K562 (cell line): Measurements from ENCODE around the gene PRPH2. TPM values are rescaled to one million over a fixed set of nuclear protein-coding genes. Genes with fewer than 3 reads are reported as not detected.

Experiments used
- ATAC-seq: fragments of 200-7000 bp; cut with Tn5 transposase; 3 replicates; pipeline ENCODE4 v1.9.1; 2020; ENCODE audit warnings: moderate library complexity
- BruUV-seq: library from RNA; stranded (reverse); fragments of 400-500 nt; replicated peaks from 2 replicates; lab custom pipeline; 2021; lab: Mats Ljungman, UMichigan
- CTCF ChIA-PET: fragments of 300-600 bp; formaldehyde crosslinking; extraction: SDS; loops from one replicate; lab custom pipeline; 2021; ENCODE audit warnings: low intra/inter-chr PET ratio; lab: Yijun Ruan, JAX
- POLR2A ChIA-PET: fragments of 300-600, 350-650 bp; sonication (Branson Sonifier 250); formaldehyde crosslinking; extraction: SDS; loops from one replicate; lab custom pipeline; 2021; ENCODE audit warnings: antibody characterized with exemption, inconsistent platforms; lab: Yijun Ruan, JAX
- DNase-seq, 4 experiments: peaks; one replicate each; pipeline versions ENCODE4 v3.0.0 to v3.0.0-alpha.2; 2011 to 2018; ENCODE audit warnings: low spot score in 3 of 4, mixed read lengths in 3 of 4; ENCODE audit errors: extremely low read depth in 1 of 4
- FAIRE-seq: peaks from 2 replicates; lab custom pipeline; 2011; peaks lifted over from hg19 to GRCh38; lab: Jason Lieb, UNC
- H2AFZ ChIP-seq: 2 replicates; pipeline ENCODE4 v1.6.0; 2011; ENCODE audit warnings: low read depth, low read length, control low read depth, inconsistent platforms
- H3K27ac ChIP-seq: fragments of 200-600 bp; 3 replicates; pipeline ENCODE4 v1.8.0; 2011; ENCODE audit warnings: low read depth, mild to moderate bottlenecking, control low read depth, inconsistent platforms, low read length, moderate library complexity, mixed read lengths; ENCODE audit errors: extremely low read depth
- H3K27me3 ChIP-seq, 2 experiments: fragments of 300-600 bp in 1 of 2; 2 replicates in 1 of 2; 3 replicates in 1 of 2; pipeline versions ENCODE4 v1.6.0 to v1.8.0; 2011; ENCODE audit warnings: inconsistent platforms in 2 of 2, low read length in 2 of 2, mild to moderate bottlenecking in 1 of 2, mixed read lengths in 1 of 2, moderate library complexity in 1 of 2; ENCODE audit not compliant: control insufficient read depth in 2 of 2, insufficient read depth in 2 of 2
- H3K36me3 ChIP-seq: fragments of 300-600 bp; 3 replicates; pipeline ENCODE4 v1.8.0; 2011; ENCODE audit warnings: mild to moderate bottlenecking, low read length, inconsistent platforms; ENCODE audit not compliant: control insufficient read depth, insufficient read depth
- H3K4me1 ChIP-seq, 2 experiments: fragments of 200-600 bp in 1 of 2; replicated peaks in 1 of 2; 2 replicates in 1 of 2; 3 replicates in 1 of 2; pipeline versions ENCODE4 v1.5.1 to v1.8.0; 2011; ENCODE audit warnings: inconsistent platforms in 2 of 2, low read length in 2 of 2, mild to moderate bottlenecking in 1 of 2, mixed read lengths in 1 of 2, moderate library complexity in 1 of 2; ENCODE audit not compliant: control insufficient read depth in 2 of 2, insufficient read depth in 2 of 2
- H3K4me2 ChIP-seq: 2 replicates; pipeline ENCODE4 v1.6.1; 2011; ENCODE audit warnings: low read length, control low read depth, inconsistent platforms, mixed read lengths; ENCODE audit not compliant: insufficient read depth
- H3K4me3 ChIP-seq: fragments of 200-600 bp; sonication (generic), shearing (Covaris generic); 2 replicates; pipeline ENCODE4 v1.5.1; 2016; ENCODE audit warnings: control low read depth, inconsistent platforms
- H3K79me2 ChIP-seq: fragments of 200-600 bp; 3 replicates; pipeline ENCODE4 v1.8.0; 2011; ENCODE audit warnings: low read length, inconsistent platforms; ENCODE audit not compliant: control insufficient read depth, insufficient read depth
- H3K9ac ChIP-seq, 2 experiments: 2 replicates each; pipeline versions ENCODE4 v1.6.0 to v1.6.1; 2011; ENCODE audit warnings: low read depth in 2 of 2, low read length in 2 of 2, control low read depth in 1 of 2, inconsistent platforms in 1 of 2, mild to moderate bottlenecking in 1 of 2, mixed read lengths in 1 of 2; ENCODE audit not compliant: insufficient read depth in 1 of 2
- H3K9me1 ChIP-seq: one replicate; pipeline ENCODE4 v1.6.0; 2011; ENCODE audit warnings: inconsistent platforms, mild to moderate bottlenecking, low read length, moderate library complexity; ENCODE audit not compliant: control insufficient read depth, insufficient read depth
- H3K9me3 ChIP-seq: replicated peaks from 2 replicates; pipeline ENCODE4 v1.5.1; 2011; ENCODE audit warnings: low read depth, low read length, inconsistent platforms; ENCODE audit not compliant: control insufficient read depth, insufficient read depth
- H4K20me1 ChIP-seq: replicated peaks from 2 replicates; pipeline ENCODE4 v1.6.1; 2011; ENCODE audit warnings: low read length, inconsistent platforms, mixed read lengths; ENCODE audit not compliant: control insufficient read depth, insufficient read depth
- ASH1L ChIP-seq: fragments of 450-650 bp; IDR thresholded peaks from 2 replicates; pipeline ENCODE4 v1.6.1; 2018; ENCODE audit warnings: borderline replicate concordance, mild to moderate bottlenecking, low read depth; ENCODE audit not compliant: partially characterized antibody
- CHD4 ChIP-seq: fragments of 200-600 bp; sonication (generic); IDR thresholded peaks from 3 replicates; pipeline ENCODE4 v1.6.1; 2012; ENCODE audit warnings: low read depth, mild to moderate bottlenecking, mixed read lengths, low read length, inconsistent platforms; ENCODE audit not compliant: insufficient read depth, insufficient replicate concordance, poor library complexity, severe bottlenecking
- MYNN ChIP-seq, 2 experiments: sonication (generic); formaldehyde crosslinking in 1 of 2; IDR thresholded peaks; 2 replicates each; pipeline versions ENCODE4 v1.5.0 to v1.6.1; 2016 to 2020; ENCODE audit warnings: antibody characterized with exemption in 1 of 2, missing genetic modification reagents in 1 of 2
- TRIM24 ChIP-seq, 2 experiments: fragments of 450-650 bp; IDR thresholded peaks; 2 replicates each; pipeline ENCODE4 v1.6.1; 2016
- USF1 ChIP-seq: sonication (generic); formaldehyde crosslinking; IDR thresholded peaks from 2 replicates; pipeline ENCODE4 v1.9.0; 2022; ENCODE audit warnings: mild to moderate bottlenecking, missing genetic modification reagents
- WGBS: fragments of 100-300 bp; shearing (Covaris generic); methylation state at CpG from one replicate; pipeline ENCODE4 v1.1.6; 2016; ENCODE audit warnings: low coverage, mixed read lengths; ENCODE audit not compliant: insufficient coverage; ENCODE audit errors: missing lambda C conversion rate; 5-methylcytosine and 5-hydroxymethylcytosine counted together
- in situ Hi-C: fragments of 300-500 bp; cut with MboI; formaldehyde crosslinking; loops from 4 replicates; pipeline ENCODE4 v1.15.0; 2018; ENCODE audit warnings: inconsistent platforms, mixed read lengths
- intact Hi-C: fragments of 100-400 bp; cut with micrococcal nuclease; formaldehyde crosslinking; loops from 2 replicates; pipeline ENCODE4 v1.14.2; 2022
- polyA plus RNA-seq, 8 experiments: library from polyadenylated mRNA; depleted of rRNA in 4 of 8; stranded (reverse) in 5 of 8; unstranded in 3 of 8; fragments of >200 nt; fragmentation: Nextera tagmentation in 2 of 8; fragmentation: Illumina TruSeq in 1 of 8; extraction: Ambion mirVana in 2 of 8; extraction: Trizol in 1 of 8; gene quantifications; 2 replicates each; pipeline versions ENCODE4 v1.2.1 to v1.2.3, GENCODE V29; 2011 to 2014; ENCODE audit warnings: inconsistent platforms in 1 of 8, missing spikeins in 1 of 8
- total RNA-seq, 7 experiments: library from RNA; depleted of rRNA in 6 of 7; stranded (reverse); fragments of >200 nt in 6 of 7; fragmentation: Illumina TruSeq in 2 of 7; extraction: Trizol in 2 of 7; gene quantifications; 2 replicates each; pipeline versions ENCODE4 v1.2.1 to v1.2.3, GENCODE V29; 2011 to 2021; ENCODE audit warnings: low replicate concordance in 1 of 7

Gene PRPH2
- total and polyA plus RNA-seq, 9 of the 15 experiments (the other 6 are each of a cell fraction or from before 2014, with no cell fraction given) = 0.03 to 0.11 (median 0.03) TPM; not detected in 5

- H3K27me3 ChIP-seq = no peaks in the 10 kb centered on the region
- no TSS peak for BruUV-seq
- intact Hi-C loops = no loop called here
- FAIRE-seq = no peak
- no peaks in the 10 kb centered on the region for H3K36me3 ChIP-seq
- peak; percentile 34 for ATAC-seq
- H3K9ac ChIP-seq = no peak overlapping the region
- H3K79me2 ChIP-seq = no peaks in the 10 kb centered on the region
- no peaks in the 10 kb centered on the region; the same call in 1 of the 2 replicates for H4K20me1 ChIP-seq
- no peak overlapping the region for H2AFZ ChIP-seq
- no peaks in the 10 kb centered on the region for H3K9me1 ChIP-seq
- H3K4me2 ChIP-seq = no peak overlapping the region
- peaks cover 0 to 4% of the 10 kb centered on the region in 2 experiments; a peak in 1 of 5 replicates for H3K4me1 ChIP-seq
- 71% methylated on average over 4 of the region's 4 CpGs for WGBS
- ChIA-PET POLR2A (interaction anchor here (0.8 to 2.9 kb wide), 6 partner anchors 9 to 23 kb away, joined by 3 to 14 read pairs (median 9); partner anchors contain the start of gene TBCC), CTCF (interaction anchor here (0.6 kb wide), 2 partner anchors 12 to 661 kb away, joined by 3 to 4 read pairs; no protein-coding TSS in a partner anchor)
- TF ChIP-seq TRIM24 (IDR thresholded peaks at IDR 0.05) (no peak), CHD4 (no peak), USF1 (CRISPR knock-in tag) (0 out of 2 replicates have a peak, but pooled peaks have one; percentile 13), MYNN (IDR thresholded peaks at IDR 0.05) (no peak), MYNN (CRISPR knock-in tag; IDR thresholded peaks at IDR 0.05) (no peak), ASH1L (no peak)
- H3K9me3 ChIP-seq = no peaks in the 10 kb centered on the region
- in situ Hi-C loops = no loop called here
- DNase-seq = no peak
- no peak overlapping the region for H3K4me3 ChIP-seq
- no peak overlapping the region for H3K27ac ChIP-seq
Observed at GRCh38 chr6:42769051-42769450, 46.7 kb upstream of the PRPH2 start.
